Neutrophil (primary cell): Measurements from ENCODE around the gene UNCX.

ENCODE experiments used
- H3K27ac ChIP-seq: fragments of 200-600 bp; sonication (generic); 2 replicates; pipeline ENCODE4 v1.5.1; 2016; ENCODE audit warnings: mild to moderate bottlenecking, moderate library complexity
- H3K27me3 ChIP-seq: fragments of 200-600 bp; sonication (generic); 2 replicates; pipeline ENCODE4 v1.6.0; 2016; ENCODE audit warnings: mild to moderate bottlenecking
- H3K36me3 ChIP-seq: fragments of 200-600 bp; sonication (generic); 2 replicates; pipeline ENCODE4 v1.5.1; 2017
- H3K4me1 ChIP-seq, 2 experiments: fragments of 200-600 bp in 1 of 2; sonication (generic) in 1 of 2; 1 replicate in 1 of 2; 2 replicates in 1 of 2; pipeline versions ENCODE4 v1.5.1 to v1.6.1; 2013 to 2016; ENCODE audit warnings: low read depth in 1 of 2, low read length in 1 of 2, mild to moderate bottlenecking in 1 of 2, moderate library complexity in 1 of 2; ENCODE audit not compliant: control insufficient read depth in 1 of 2, insufficient read depth in 1 of 2
- H3K4me3 ChIP-seq, 2 experiments: fragments of 200-600 bp in 1 of 2; sonication (generic) in 1 of 2; 1 replicate in 1 of 2; 2 replicates in 1 of 2; pipeline ENCODE4 v1.5.1; 2013 to 2016; ENCODE audit warnings: low read depth in 1 of 2, low read length in 1 of 2, mild to moderate bottlenecking in 1 of 2, moderate library complexity in 1 of 2
- H3K9me3 ChIP-seq: fragments of 200-600 bp; sonication (generic); 2 replicates; pipeline ENCODE4 v1.5.1; 2016
- CTCF ChIP-seq: fragments of 200-600 bp; sonication (generic); IDR thresholded peaks from 2 replicates; pipeline ENCODE4 v1.5.1; 2016; ENCODE audit warnings: antibody characterized with exemption

Gene UNCX

DNA sequence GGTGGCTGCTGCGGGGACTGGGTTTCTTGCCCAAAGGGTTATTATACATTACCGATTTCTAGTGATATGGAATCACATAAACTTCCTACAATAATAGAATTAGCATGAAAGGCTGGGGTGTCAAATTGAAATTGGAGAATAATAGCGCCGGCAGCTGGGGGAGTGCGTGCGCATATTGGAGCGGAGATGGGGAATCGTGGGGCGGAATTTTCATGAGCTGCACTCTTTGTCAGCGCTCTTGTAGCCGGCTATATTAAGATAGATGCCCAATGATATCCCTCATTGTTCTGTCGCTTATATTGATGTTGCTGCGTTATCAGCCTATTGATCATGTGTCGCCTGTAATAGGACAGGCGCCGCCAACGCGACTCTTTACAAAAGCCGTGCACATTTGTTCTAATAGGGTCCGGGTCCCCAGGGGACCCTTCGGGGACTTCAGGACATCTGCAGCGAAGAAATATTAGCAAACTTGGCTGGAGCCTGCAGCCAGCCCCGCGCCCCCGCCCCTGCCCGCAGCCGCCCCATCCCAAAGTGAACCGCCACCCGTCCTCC, 5.1 kb downstream of the UNCX start:
- H3K4me3 ChIP-seq = no peak overlapping the region
- no peaks in the 10 kb centered on the region for H3K36me3 ChIP-seq
- no peak overlapping the region for H3K27ac ChIP-seq
- peaks cover 0 to 5% of the 10 kb centered on the region in 2 experiments for H3K4me1 ChIP-seq
- no peak for TF ChIP-seq CTCF
- H3K9me3 ChIP-seq = no peaks in the 10 kb centered on the region
- peaks cover 100% of the 10 kb centered on the region for H3K27me3 ChIP-seq

- H3K9me3 ChIP-seq = no peaks in the 10 kb centered on the region
- no peak for TF ChIP-seq CTCF
- peaks cover 0 to 5% of the 10 kb centered on the region in 2 experiments for H3K4me1 ChIP-seq
- H3K4me3 ChIP-seq = no peak overlapping the region
- no peaks in the 10 kb centered on the region for H3K36me3 ChIP-seq
- H3K27me3 ChIP-seq = peaks cover 100% of the 10 kb centered on the region
- H3K27ac ChIP-seq = no peak overlapping the region
Measured at GRCh38 chr7:1238450-1238882, 5.8 kb downstream of the UNCX start.

- peaks cover 100% of the 10 kb centered on the region for H3K27me3 ChIP-seq
- no peak overlapping the region for H3K27ac ChIP-seq
- H3K4me3 ChIP-seq = no peak overlapping the region
- H3K36me3 ChIP-seq = no peaks in the 10 kb centered on the region
- TF ChIP-seq CTCF = no peak
- no peaks in the 10 kb centered on the region for H3K9me3 ChIP-seq
- peaks cover 0 to 5% of the 10 kb centered on the region in 2 experiments for H3K4me1 ChIP-seq
Measured at GRCh38 chr7:1238931-1239802, 6.5 kb downstream of the UNCX start.

- Histone ChIP-seq H3K4me1 (peaks cover 0 to 4% of the 10 kb centered on the region in 2 experiments), H3K4me3 (no peak overlapping the region), H3K9me3 (no peaks in the 10 kb centered on the region), H3K27me3 (peaks cover 100% of the 10 kb centered on the region), H3K27ac (no peak overlapping the region), H3K36me3 (no peaks in the 10 kb centered on the region)
- TF ChIP-seq CTCF = no peak
Measured at GRCh38 chr7:1239803-1240516, 7.3 kb downstream of the UNCX start.

- H3K27me3 ChIP-seq = peaks cover 100% of the 10 kb centered on the region
- no peak overlapping the region for H3K27ac ChIP-seq
- TF ChIP-seq CTCF = no peak
Measured at GRCh38 chr7:1240517-1241257, 8.0 kb downstream of the UNCX start.

More at GRCh38 chr7:1240517-1241257, 8.0 kb downstream of the UNCX start:
- Histone ChIP-seq H3K4me1 (peaks cover 0 to 3% of the 10 kb centered on the region in 2 experiments), H3K36me3 (no peaks in the 10 kb centered on the region), H3K9me3 (no peaks in the 10 kb centered on the region), H3K4me3 (no peak overlapping the region)
